Stimulated activated CD4-positive, alpha-beta T cell treated with anti-CD3 and anti-CD28 coated beads, TNF-alpha, amount 100 ng/mL, for 24 hours (primary cell): ENCODE results near the gene ATRN.

Experiments
- DNase-seq, 3 experiments: peaks; one replicate each; pipeline ENCODE4 v3.0.0-alpha.2; 2020; ENCODE audit warnings: low read depth in 3 of 3

Gene ATRN

GRCh38 chr20:3696200-3696599 lies 225.4 kb downstream of the ATRN start:
- DNase-seq = no peak

DNA sequence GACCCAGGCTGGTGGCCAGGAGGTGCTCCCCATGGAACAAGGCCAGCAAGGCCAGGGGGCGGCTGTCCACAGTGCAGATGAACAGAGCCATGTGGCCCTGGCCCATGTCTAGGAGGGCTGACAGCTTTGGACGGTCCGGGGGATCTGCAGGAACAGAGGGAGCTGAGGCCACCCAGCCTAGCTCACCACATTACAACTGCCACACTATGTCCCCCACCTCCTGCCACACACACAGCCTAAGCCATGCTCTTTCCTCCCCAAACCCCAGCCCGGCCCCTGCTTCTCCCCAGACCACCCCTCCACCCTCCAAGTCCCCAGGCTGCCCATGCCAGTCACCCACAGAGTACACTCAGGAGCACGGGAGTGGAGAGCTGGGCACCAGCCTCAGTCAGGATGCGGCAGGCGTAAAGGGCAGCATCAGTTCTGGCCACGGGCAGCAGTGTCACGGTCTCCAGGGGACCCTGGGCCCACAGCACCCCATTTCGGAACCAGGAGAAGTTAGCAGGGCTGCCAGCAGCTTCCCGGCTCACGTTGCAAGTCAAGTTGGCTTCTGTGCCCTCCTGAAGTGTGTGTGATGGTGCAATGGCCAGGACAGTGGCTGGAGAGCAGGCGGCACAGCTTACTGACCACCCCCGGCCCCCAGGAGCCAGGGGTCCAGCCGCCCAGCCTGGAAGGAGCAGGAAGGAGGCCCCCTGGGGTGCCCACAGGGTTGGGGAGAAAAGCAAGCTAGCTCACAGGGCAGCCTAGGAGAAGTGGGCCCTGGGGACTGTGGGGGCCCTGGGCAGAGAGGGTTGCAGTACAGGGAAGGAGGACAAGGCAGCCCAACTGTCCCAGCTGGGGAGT lies 226.1 kb downstream of the ATRN start:
- no peak for DNase-seq

GRCh38 chr20:3697588-3698305 lies 226.9 kb downstream of the ATRN start:
- DNase-seq = no peak

- DNase-seq = no peak
Measured at GRCh38 chr20:3698591-3699001, 227.8 kb downstream of the ATRN start.

GRCh38 chr20:3699037-3699436 lies 228.2 kb downstream of the ATRN start:
- no peak for DNase-seq
